Measurements from ENCODE around the gene SLC2A10. TPM values are rescaled to one million over a fixed set of nuclear protein-coding genes. Genes with fewer than 3 reads are reported as not detected.

The SLC2A10 gene
- total RNA-seq, 1 donor from 2014 or later, result 21.6 TPM

GRCh38 chr20:46764068-46764467, 54.6 kb downstream of the SLC2A10 start:
- Mint-ChIP-seq H3K27me3 (ENCODE audit: unreplicated experiment) (peaks cover 33% of the 10 kb centered on the region), H3K36me3 (ENCODE audit: unreplicated experiment) (no peaks in the 10 kb centered on the region), H3K9me3 (ENCODE audit: unreplicated experiment) (no peaks in the 10 kb centered on the region), H3K27ac (ENCODE audit: unreplicated experiment) (no peak overlapping the region), H3K4me1 (ENCODE audit: unreplicated experiment) (no peaks in the 10 kb centered on the region), H3K4me3 (ENCODE audit: unreplicated experiment) (no peak overlapping the region)
- no peak for TF ChIP-seq CTCF (IDR thresholded peaks at IDR 0.05)
- no peak for DNase-seq (ENCODE audit: extremely low spot score, unreplicated experiment)

- H3K36me3 Mint-ChIP-seq (ENCODE audit: unreplicated experiment), result no peaks in the 10 kb centered on the region
- H3K4me1 Mint-ChIP-seq (ENCODE audit: unreplicated experiment), result no peaks in the 10 kb centered on the region
- H3K9me3 Mint-ChIP-seq (ENCODE audit: unreplicated experiment), result no peaks in the 10 kb centered on the region
- H3K4me3 Mint-ChIP-seq (ENCODE audit: unreplicated experiment), result no peak overlapping the region
- H3K27ac Mint-ChIP-seq (ENCODE audit: unreplicated experiment), result no peak overlapping the region
- H3K27me3 Mint-ChIP-seq (ENCODE audit: unreplicated experiment), result peaks cover 32% of the 10 kb centered on the region
- no peak for TF ChIP-seq CTCF (IDR thresholded peaks at IDR 0.05)
- DNase-seq (ENCODE audit: extremely low spot score, unreplicated experiment), result no peak
Measured at GRCh38 chr20:46765506-46766120, 56.2 kb downstream of the SLC2A10 start.

GRCh38 chr20:46767127-46767761, 57.8 kb downstream of the SLC2A10 start:
- no peaks in the 10 kb centered on the region for H3K4me1 Mint-ChIP-seq (ENCODE audit: unreplicated experiment)
- H3K36me3 Mint-ChIP-seq (ENCODE audit: unreplicated experiment), result no peaks in the 10 kb centered on the region
- peaks cover 38% of the 10 kb centered on the region for H3K27me3 Mint-ChIP-seq (ENCODE audit: unreplicated experiment)
- DNase-seq (ENCODE audit: extremely low spot score, unreplicated experiment), result no peak
- H3K4me3 Mint-ChIP-seq (ENCODE audit: unreplicated experiment), result no peak overlapping the region
- no peak overlapping the region for H3K27ac Mint-ChIP-seq (ENCODE audit: unreplicated experiment)
- H3K9me3 Mint-ChIP-seq (ENCODE audit: unreplicated experiment), result no peaks in the 10 kb centered on the region
- TF ChIP-seq CTCF (IDR thresholded peaks at IDR 0.05), result peak; percentile 56

- Mint-ChIP-seq H3K4me1 (ENCODE audit: unreplicated experiment) (no peaks in the 10 kb centered on the region), H3K4me3 (ENCODE audit: unreplicated experiment) (no peak overlapping the region), H3K36me3 (ENCODE audit: unreplicated experiment) (no peaks in the 10 kb centered on the region), H3K9me3 (ENCODE audit: unreplicated experiment) (no peaks in the 10 kb centered on the region), H3K27me3 (ENCODE audit: unreplicated experiment) (peaks cover 54% of the 10 kb centered on the region), H3K27ac (ENCODE audit: unreplicated experiment) (no peak overlapping the region)
- TF ChIP-seq CTCF (IDR thresholded peaks at IDR 0.05), result no peak
- DNase-seq (ENCODE audit: extremely low spot score, unreplicated experiment), result no peak
Measured at GRCh38 chr20:46770330-46771194, 61.1 kb downstream of the SLC2A10 start.

GRCh38 chr20:46771195-46771588, 61.7 kb downstream of the SLC2A10 start:
- Mint-ChIP-seq H3K27ac (ENCODE audit: unreplicated experiment) (no peak overlapping the region), H3K9me3 (ENCODE audit: unreplicated experiment) (no peaks in the 10 kb centered on the region), H3K4me1 (ENCODE audit: unreplicated experiment) (no peaks in the 10 kb centered on the region), H3K36me3 (ENCODE audit: unreplicated experiment) (no peaks in the 10 kb centered on the region), H3K4me3 (ENCODE audit: unreplicated experiment) (no peak overlapping the region), H3K27me3 (ENCODE audit: unreplicated experiment) (peaks cover 54% of the 10 kb centered on the region)
- no peak for TF ChIP-seq CTCF (IDR thresholded peaks at IDR 0.05)
- no peak for DNase-seq (ENCODE audit: extremely low spot score, unreplicated experiment)

Data from osteocyte (in vitro differentiated cells).